HCT116 (cell line): ENCODE measurements around the gene SLC1A3. TPM values are rescaled to one million over a fixed set of nuclear protein-coding genes. Genes with fewer than 3 reads are reported as not detected.

Source experiments
- ATAC-seq: fragments of 200-7000 bp; cut with Tn5 transposase; 2 replicates; pipeline ENCODE4 v1.9.1; 2020; ENCODE audit warnings: mild to moderate bottlenecking, moderate library complexity
- BruUV-seq: library from RNA; stranded (reverse); fragments of 400-500 nt; replicated peaks from 2 replicates; lab custom pipeline; 2021; lab: Mats Ljungman, UMichigan
- CTCF ChIA-PET: fragments of 300-600 bp; sonication (Branson Sonifier 250); formaldehyde crosslinking; loops from one replicate; lab custom pipeline; 2021; ENCODE audit warnings: antibody characterized with exemption; lab: Charles Lee
- POLR2A ChIA-PET: fragments of 300-600, 350-600 bp; sonication (Branson Sonifier 250); formaldehyde crosslinking; loops from one replicate; lab custom pipeline; 2021; ENCODE audit warnings: antibody characterized with exemption; lab: Charles Lee
- RAD21 ChIA-PET, 2 experiments: fragments of 300-600 bp; sonication (Branson Sonifier 250); formaldehyde crosslinking; loops; one replicate each; lab custom pipeline; 2023; ENCODE audit warnings: low total read pairs in 2 of 2; ENCODE audit not compliant: uncharacterized antibody in 2 of 2, unreplicated experiment in 2 of 2, low non-redundant PET in 1 of 2; lab: Charles Lee
- DNase-seq: peaks from one replicate; pipeline ENCODE4 v3.0.0-alpha.2; 2010; ENCODE audit warnings: low read depth, low spot score
- H2AFZ ChIP-seq: fragments of 200-600 bp; shearing (Covaris generic), sonication (generic); 2 replicates; pipeline ENCODE4 v1.6.1; 2017; ENCODE audit warnings: low read depth, mixed run types, mixed read lengths, antibody characterized with exemption, low read length; ENCODE audit not compliant: poor library complexity, severe bottlenecking
- H3K27ac ChIP-seq: 2 replicates; pipeline ENCODE4 v1.5.1; 2012; ENCODE audit warnings: low read depth, low read length
- H3K27me3 ChIP-seq: fragments of 200-600 bp; sonication (generic); 2 replicates; pipeline ENCODE4 v1.6.1; 2016; ENCODE audit warnings: mixed run types, low read length, mixed read lengths; ENCODE audit not compliant: insufficient read depth
- H3K36me3 ChIP-seq, 2 experiments: fragments of 200-500 bp in 1 of 2; fragments of 200-600 bp in 1 of 2; sonication (Bioruptor generic) in 1 of 2; sonication (generic) in 1 of 2; 2 replicates each; pipeline versions ENCODE4 v1.5.1 to v1.6.1; 2014 to 2016; ENCODE audit warnings: low read length in 2 of 2, inconsistent platforms in 1 of 2, mixed read lengths in 1 of 2, mixed run types in 1 of 2; ENCODE audit not compliant: insufficient read depth in 2 of 2, control insufficient read depth in 1 of 2
- H3K4me1 ChIP-seq, 2 experiments: fragments of 200-600 bp in 1 of 2; sonication (generic) in 1 of 2; 2 replicates each; pipeline versions ENCODE4 v1.5.1 to v1.6.1; 2012 to 2017; ENCODE audit warnings: low read length in 2 of 2, inconsistent platforms in 1 of 2, mild to moderate bottlenecking in 1 of 2, mixed read lengths in 1 of 2, mixed run types in 1 of 2, moderate library complexity in 1 of 2; ENCODE audit not compliant: insufficient read depth in 2 of 2, control insufficient read depth in 1 of 2
- H3K4me2 ChIP-seq: fragments of 200-600 bp; sonication (generic); 2 replicates; pipeline ENCODE4 v1.6.1; 2017; ENCODE audit warnings: mixed run types, low read length, mixed read lengths
- H3K4me3 ChIP-seq, 2 experiments: fragments of 200-600 bp in 1 of 2; sonication (generic) in 1 of 2; replicated peaks in 1 of 2; 2 replicates each; pipeline ENCODE4 v1.5.1; 2011 to 2016; ENCODE audit warnings: low read length in 2 of 2, control low read depth in 1 of 2, low read depth in 1 of 2, mild to moderate bottlenecking in 1 of 2, mixed read lengths in 1 of 2, mixed run types in 1 of 2
- H3K79me2 ChIP-seq: fragments of 200-600 bp; sonication (generic); 2 replicates; pipeline ENCODE4 v1.6.1; 2017; ENCODE audit warnings: mild to moderate bottlenecking, mixed run types, low read length, moderate library complexity, mixed read lengths; ENCODE audit not compliant: insufficient read depth
- H3K9ac ChIP-seq: fragments of 200-600 bp; sonication (generic); 2 replicates; pipeline ENCODE4 v1.6.1; 2016; ENCODE audit warnings: low read length, mixed read lengths
- H3K9me2 ChIP-seq: fragments of 200-600 bp; sonication (generic), shearing (Covaris generic); 2 replicates; pipeline ENCODE4 v1.6.1; 2017; ENCODE audit warnings: mixed run types, mild to moderate bottlenecking, moderate library complexity; ENCODE audit not compliant: insufficient read depth
- H3K9me3 ChIP-seq, 2 experiments: fragments of 200-500 bp in 1 of 2; fragments of 200-600 bp in 1 of 2; sonication (Bioruptor generic) in 1 of 2; sonication (generic) in 1 of 2; 2 replicates each; pipeline ENCODE4 v1.6.1; 2014 to 2017; ENCODE audit warnings: low read length in 2 of 2, mixed read lengths in 2 of 2, inconsistent platforms in 1 of 2, low read depth in 1 of 2, mild to moderate bottlenecking in 1 of 2, mixed run types in 1 of 2, moderate library complexity in 1 of 2; ENCODE audit not compliant: control insufficient read depth in 1 of 2, insufficient read depth in 1 of 2
- H4K20me1 ChIP-seq: fragments of 200-600 bp; sonication (generic), shearing (Covaris generic); 2 replicates; pipeline ENCODE4 v1.6.1; 2017; ENCODE audit warnings: mixed run types, mild to moderate bottlenecking, moderate library complexity; ENCODE audit not compliant: insufficient read depth
- CEBPB ChIP-seq: IDR thresholded peaks from 2 replicates; pipeline ENCODE4 v1.6.1; 2012; ENCODE audit warnings: low read depth
- EGR1 ChIP-seq: IDR thresholded peaks from 2 replicates; pipeline ENCODE4 v1.6.1; 2012; ENCODE audit warnings: low read depth
- ELF1 ChIP-seq: IDR thresholded peaks from 2 replicates; pipeline ENCODE4 v1.6.1; 2012; ENCODE audit warnings: low read depth, borderline replicate concordance
- EZH2 ChIP-seq: fragments of 200-600 bp; sonication (generic); IDR thresholded peaks from 2 replicates; pipeline ENCODE4 v1.6.1; 2017; ENCODE audit warnings: antibody characterized with exemption, mixed run types
- EZH2phosphoT487 ChIP-seq: fragments of 200-600 bp; IDR thresholded peaks from 2 replicates; pipeline ENCODE4 v1.6.1; 2018; ENCODE audit warnings: antibody characterized with exemption, borderline replicate concordance
- FOSL1 ChIP-seq: IDR thresholded peaks from 2 replicates; pipeline ENCODE4 v1.6.1; 2012; ENCODE audit warnings: low read depth
- JUND ChIP-seq: IDR thresholded peaks from 2 replicates; pipeline ENCODE4 v1.6.1; 2012
- MAX ChIP-seq: IDR thresholded peaks from 2 replicates; pipeline ENCODE4 v1.6.1; 2012
- RAD21 ChIP-seq: IDR thresholded peaks from 2 replicates; pipeline ENCODE4 v1.6.1; 2012; ENCODE audit warnings: low read depth, mild to moderate bottlenecking
- REST ChIP-seq: IDR thresholded peaks from 2 replicates; pipeline ENCODE4 v1.6.1; 2012; ENCODE audit warnings: low read depth
- SP1 ChIP-seq: IDR thresholded peaks from 2 replicates; pipeline ENCODE4 v1.6.1; 2012; ENCODE audit warnings: low read depth
- SRF ChIP-seq: IDR thresholded peaks from 2 replicates; pipeline ENCODE4 v1.6.1; 2012; ENCODE audit warnings: low read depth
- TCF7L2 ChIP-seq: IDR thresholded peaks from 2 replicates; pipeline ENCODE4 v1.7.0; 2011; ENCODE audit warnings: borderline replicate concordance, inconsistent platforms; ENCODE audit not compliant: insufficient read depth, insufficient read length; ENCODE audit errors: extremely low read depth
- YY1 ChIP-seq: IDR thresholded peaks from 2 replicates; pipeline ENCODE4 v1.6.1; 2011; ENCODE audit warnings: low read length, low read depth, moderate library complexity, mild to moderate bottlenecking; ENCODE audit not compliant: insufficient replicate concordance; ENCODE audit errors: extremely low read depth
- ZBTB33 ChIP-seq: IDR thresholded peaks from 2 replicates; pipeline ENCODE4 v1.6.1; 2011; ENCODE audit warnings: mild to moderate bottlenecking, low read length, moderate library complexity; ENCODE audit not compliant: insufficient replicate concordance; ENCODE audit errors: extremely low read depth
- ZNF274 ChIP-seq: fragments of 200-500 bp; sonication (Bioruptor generic); IDR thresholded peaks from 2 replicates; pipeline ENCODE4 v1.6.1; 2014; ENCODE audit warnings: mild to moderate bottlenecking, low read depth, low read length, inconsistent platforms
- intact Hi-C: fragments of 100-400 bp; cut with micrococcal nuclease; formaldehyde crosslinking; loops from 2 replicates; pipeline ENCODE4 v1.10.0; 2022
- total RNA-seq: library from RNA; stranded (reverse); gene quantifications from one replicate; pipeline ENCODE4 v1.2.1, GENCODE V29; 2021; ENCODE audit not compliant: unreplicated experiment

Gene SLC1A3
- total RNA-seq, 1 experiment from 2014 or later = 12.9 TPM

GRCh38 chr5:36642089-36642488 lies 35.7 kb downstream of the SLC1A3 start:
- POLR2A ChIA-PET = interaction anchor here (1.8 kb wide), 1 partner anchor 13 kb away, joined by 5 read pairs; no protein-coding TSS in a partner anchor
- CTCF ChIA-PET = interaction anchor here (1.4 kb wide), 1 partner anchor 54 kb away, joined by 3 read pairs; no protein-coding TSS in a partner anchor

GRCh38 chr5:36643162-36643561 lies 36.8 kb downstream of the SLC1A3 start:
- intact Hi-C loops = no loop called here
- Histone ChIP-seq H3K9ac (no peak overlapping the region), H3K79me2 (no peaks in the 10 kb centered on the region), H3K4me2 (no peak overlapping the region), H3K36me3 (no peaks in the 10 kb centered on the region), H3K9me3 (no peaks in the 10 kb centered on the region), H3K4me1 (peaks cover 25 to 48% of the 10 kb centered on the region in 2 experiments), H4K20me1 (no peaks in the 10 kb centered on the region), H3K9me2 (no peaks in the 10 kb centered on the region), H3K27ac (no peak overlapping the region), H2AFZ (no peak overlapping the region), H3K27me3 (no peaks in the 10 kb centered on the region), H3K4me3 (no peak overlapping the region)
- RAD21 ChIA-PET = no interaction called here
- ATAC-seq (no peak), DNase-seq (no peak)
- CTCF ChIA-PET = no interaction called here
- BruUV-seq = no TSS peak
- POLR2A ChIA-PET = no interaction called here
- TF ChIP-seq CEBPB (no peak), ZBTB33 (no peak), REST (no peak), JUND (no peak), EZH2phosphoT487 (no peak), ZNF274 (no peak), EZH2 (no peak), MAX (no peak), SRF (no peak), YY1 (no peak), TCF7L2 (no peak), RAD21 (no peak), ELF1 (no peak)

More at GRCh38 chr5:36642089-36642488, 35.7 kb downstream of the SLC1A3 start:
- H3K27me3 ChIP-seq = no peaks in the 10 kb centered on the region
- no peak overlapping the region for H3K9ac ChIP-seq
- H3K4me3 ChIP-seq = no peak overlapping the region
- H3K79me2 ChIP-seq = no peaks in the 10 kb centered on the region
- no peak overlapping the region for H3K27ac ChIP-seq
- H2AFZ ChIP-seq = no peak overlapping the region
- BruUV-seq = no TSS peak
- intact Hi-C loops = no loop called here
- H3K4me2 ChIP-seq = no peak overlapping the region
- peaks cover 25 to 49% of the 10 kb centered on the region in 2 experiments for H3K4me1 ChIP-seq
- RAD21 ChIA-PET = no interaction called here
- H3K9me3 ChIP-seq = no peaks in the 10 kb centered on the region
- DNase-seq = no peak
- ATAC-seq = no peak
- H3K9me2 ChIP-seq = no peaks in the 10 kb centered on the region
- no peaks in the 10 kb centered on the region for H4K20me1 ChIP-seq
- no peak for TF ChIP-seq FOSL1
- no peak for TF ChIP-seq TCF7L2
- no peak for TF ChIP-seq SP1
- no peak for TF ChIP-seq RAD21
- TF ChIP-seq JUND = no peak
- TF ChIP-seq EGR1 = no peak
- TF ChIP-seq ELF1 = no peak
- H3K36me3 ChIP-seq = no peaks in the 10 kb centered on the region
